D721Med (cell line): ENCODE measurements around the gene MIPOL1.
"Not testable (repeated sequence)": the region's sequence is repeated elsewhere in the genome, so short reads cannot be mapped to it uniquely, and the experiment has no call there.

Source experiments
- DNase-seq: peaks from one replicate; pipeline ENCODE4 v3.0.0; 2011; ENCODE audit warnings: low spot score; ENCODE audit not compliant: insufficient read length
- FAIRE-seq: peaks from 2 replicates; lab custom pipeline; 2011; peaks lifted over from hg19 to GRCh38; lab: Jason Lieb, UNC
- TF ChIP-seq, protein P1 (sequence below): IDR thresholded peaks from 2 replicates; pipeline ENCODE4 v1.5.1; 2012; ENCODE audit warnings: mild to moderate bottlenecking, control low read depth; ENCODE audit not compliant: insufficient read depth; ENCODE audit errors: missing control alignments

MIPOL1 gene

DNA sequence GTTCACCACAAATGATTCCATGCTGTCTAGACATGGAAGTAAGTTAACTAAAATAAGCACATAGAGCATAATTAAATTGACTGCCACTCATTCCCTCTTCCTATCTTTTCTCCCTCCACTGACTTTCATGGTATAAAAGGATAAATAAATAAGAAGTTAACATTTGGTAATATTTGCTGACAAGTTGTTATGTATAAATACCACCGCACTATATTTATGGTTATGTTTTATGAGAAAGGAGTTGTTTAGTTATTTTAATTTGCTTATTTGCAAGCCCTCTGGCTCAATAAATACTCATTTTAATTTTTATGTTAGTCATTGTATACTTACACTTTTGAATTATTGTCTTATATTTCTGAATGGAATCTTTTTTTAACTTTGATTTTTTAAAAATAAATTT, 113.5 kb downstream of the MIPOL1 start:
- no peak for FAIRE-seq
- no peak for DNase-seq
- TF ChIP-seq, protein P1, sequence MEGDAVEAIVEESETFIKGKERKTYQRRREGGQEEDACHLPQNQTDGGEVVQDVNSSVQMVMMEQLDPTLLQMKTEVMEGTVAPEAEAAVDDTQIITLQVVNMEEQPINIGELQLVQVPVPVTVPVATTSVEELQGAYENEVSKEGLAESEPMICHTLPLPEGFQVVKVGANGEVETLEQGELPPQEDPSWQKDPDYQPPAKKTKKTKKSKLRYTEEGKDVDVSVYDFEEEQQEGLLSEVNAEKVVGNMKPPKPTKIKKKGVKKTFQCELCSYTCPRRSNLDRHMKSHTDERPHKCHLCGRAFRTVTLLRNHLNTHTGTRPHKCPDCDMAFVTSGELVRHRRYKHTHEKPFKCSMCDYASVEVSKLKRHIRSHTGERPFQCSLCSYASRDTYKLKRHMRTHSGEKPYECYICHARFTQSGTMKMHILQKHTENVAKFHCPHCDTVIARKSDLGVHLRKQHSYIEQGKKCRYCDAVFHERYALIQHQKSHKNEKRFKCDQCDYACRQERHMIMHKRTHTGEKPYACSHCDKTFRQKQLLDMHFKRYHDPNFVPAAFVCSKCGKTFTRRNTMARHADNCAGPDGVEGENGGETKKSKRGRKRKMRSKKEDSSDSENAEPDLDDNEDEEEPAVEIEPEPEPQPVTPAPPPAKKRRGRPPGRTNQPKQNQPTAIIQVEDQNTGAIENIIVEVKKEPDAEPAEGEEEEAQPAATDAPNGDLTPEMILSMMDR, result no peak

DNA sequence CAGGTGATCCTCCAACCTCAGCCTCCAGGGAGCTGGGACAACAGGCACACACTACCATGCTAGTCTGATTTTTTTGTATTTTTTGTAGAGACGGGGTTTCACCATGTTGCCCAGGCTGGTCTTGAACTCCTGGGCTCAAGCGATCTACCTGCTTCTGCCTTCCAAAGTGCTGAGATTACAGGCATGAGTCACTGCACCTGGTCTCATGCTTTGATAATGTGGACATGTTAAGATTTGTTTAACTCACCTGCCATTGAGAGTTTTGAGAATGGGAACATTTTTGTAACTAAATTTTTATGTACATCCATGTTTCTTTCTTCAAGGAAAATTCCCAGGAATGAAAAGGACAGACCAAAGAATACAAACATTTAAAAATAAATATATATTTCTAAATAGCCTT, 121.2 kb downstream of the MIPOL1 start:
- FAIRE-seq (no peak), DNase-seq (no peak)
- TF ChIP-seq, protein P1, result no peak

DNA sequence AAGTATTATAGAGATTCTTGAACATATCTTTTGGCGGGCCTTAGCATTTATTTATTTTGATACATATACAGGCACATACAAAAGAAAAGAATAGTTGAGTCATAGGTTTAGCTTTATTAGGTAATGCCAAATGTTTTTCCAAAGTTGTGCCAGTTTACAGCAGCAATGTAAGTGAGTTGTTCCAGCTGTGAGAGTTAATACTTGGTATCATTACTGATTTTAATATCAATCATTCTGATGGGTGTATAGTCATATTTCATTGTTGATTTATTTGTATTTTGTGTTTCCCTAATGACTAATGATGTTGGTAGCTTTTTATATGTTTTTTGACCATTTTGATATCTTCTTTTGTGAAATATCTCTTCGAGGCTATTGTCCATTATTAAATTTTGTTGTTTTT, 122.4 kb downstream of the MIPOL1 start:
- FAIRE-seq, result no peak
- DNase-seq, result no peak
- TF ChIP-seq, protein P1, result no peak

DNA sequence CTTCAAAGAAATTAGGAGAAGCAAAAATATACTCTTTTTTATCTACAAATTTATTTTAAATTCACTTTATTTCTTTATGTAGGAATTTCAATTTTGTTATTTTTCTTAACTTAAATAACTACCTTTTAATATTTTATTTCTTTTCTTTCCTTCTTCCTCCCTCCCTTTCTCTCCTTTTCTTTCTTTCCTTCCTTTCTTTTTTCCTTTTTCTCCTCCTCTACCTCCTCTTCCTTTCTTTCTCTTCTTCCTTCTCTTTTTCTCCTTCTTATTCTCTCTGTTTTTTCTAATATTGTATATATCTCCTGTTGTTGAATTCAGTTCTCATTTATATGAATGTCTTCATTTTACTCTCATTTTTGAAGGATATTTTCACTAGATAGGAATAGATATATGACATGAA, 127.6 kb downstream of the MIPOL1 start:
- FAIRE-seq (no peak), DNase-seq (no peak)
- TF ChIP-seq, protein P1, result no peak

DNA sequence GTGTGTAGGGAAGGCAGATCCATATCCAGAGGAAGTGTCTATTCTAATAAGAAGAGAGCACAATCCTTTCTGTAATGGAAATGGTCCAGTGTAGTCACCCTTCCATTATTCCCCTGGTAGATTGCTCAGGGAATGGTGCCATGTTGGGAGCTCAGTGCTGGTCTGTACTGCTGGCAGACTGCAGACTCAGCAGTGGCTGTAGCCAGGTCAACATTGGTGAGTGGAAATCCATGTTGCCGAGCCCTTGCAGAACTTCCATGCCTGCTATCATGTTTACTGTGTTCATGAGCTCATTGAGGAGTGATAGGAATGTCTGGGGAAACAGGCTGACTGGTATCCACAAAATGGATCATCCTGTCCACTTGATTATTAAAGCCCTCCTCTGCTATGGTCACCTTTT, 128.7 kb downstream of the MIPOL1 start:
- TF ChIP-seq, protein P1, result no peak
- DNase-seq, result no peak
- no peak for FAIRE-seq

DNA sequence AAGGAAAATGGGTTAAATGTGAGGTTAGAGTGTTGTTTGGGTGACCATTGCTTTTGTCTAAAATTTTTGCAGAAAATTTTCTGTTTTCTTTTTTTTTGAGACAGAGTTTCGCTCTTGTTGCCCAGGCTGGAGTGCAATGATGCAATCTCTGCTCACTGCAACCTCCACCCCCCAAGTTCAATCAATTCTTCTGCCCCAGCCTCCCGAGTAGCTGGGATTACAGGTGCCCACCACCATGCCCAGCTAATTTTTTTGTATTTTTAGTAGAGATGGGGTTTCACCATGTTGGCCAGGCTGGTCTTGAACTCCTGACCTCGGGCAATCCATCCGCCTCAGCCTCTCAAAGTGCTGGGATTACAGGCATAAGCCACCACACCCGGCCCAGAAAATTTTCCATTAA, 130.2 kb downstream of the MIPOL1 start:
- FAIRE-seq, result not testable (repeated sequence)

DNA sequence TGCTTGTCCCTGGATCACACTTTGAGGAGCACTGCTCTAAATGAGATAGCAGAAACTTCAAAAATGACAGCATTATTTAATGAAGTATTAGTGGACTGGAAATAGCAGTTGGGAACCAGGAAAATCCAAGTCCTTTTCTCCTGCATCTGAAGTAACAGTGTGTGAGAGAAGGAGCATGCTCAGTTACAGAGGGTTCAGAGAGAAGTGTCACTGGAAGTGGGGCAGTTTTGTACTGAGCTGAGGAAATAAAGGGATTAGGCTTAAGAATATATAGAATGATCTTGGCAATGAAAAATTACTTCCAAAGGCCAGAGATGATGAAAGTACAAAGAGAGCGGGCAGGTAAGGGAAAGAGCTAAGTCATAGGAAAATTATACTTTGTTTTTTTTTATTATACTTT, 130.9 kb downstream of the MIPOL1 start:
- FAIRE-seq, result no peak
- no peak for DNase-seq
- TF ChIP-seq, protein P1, result no peak

More for the DNA sequence above, 130.2 kb downstream of the MIPOL1 start:
- not testable (repeated sequence) for DNase-seq
